ENCODE data around the gene LKAAEAR1.
"Not testable (repeated sequence)": the region's sequence is repeated elsewhere in the genome, so short reads cannot be mapped to it uniquely, and the experiment has no call there.

GRCh38 chr20:64088586-64088985 lies 4.4 kb upstream of the LKAAEAR1 start:
- TF ChIP-seq CTCF (IDR thresholded peaks at IDR 0.05; ENCODE audit: borderline replicate concordance, extremely low read depth, low read length, poor library complexity, severe bottlenecking); EZH2 (IDR thresholded peaks at IDR 0.05; ENCODE audit: borderline replicate concordance, low read depth, low read length, severe bottlenecking): not testable (repeated sequence)
